Measurements from ENCODE around the gene RAC3.
A peak's percentile ranks its signal among the peaks of the same experiment; 100 is the strongest.
"Not testable (repeated sequence)": the region's sequence is repeated elsewhere in the genome, so short reads cannot be mapped to it uniquely, and the experiment has no call there.

RAC3 gene

DNA sequence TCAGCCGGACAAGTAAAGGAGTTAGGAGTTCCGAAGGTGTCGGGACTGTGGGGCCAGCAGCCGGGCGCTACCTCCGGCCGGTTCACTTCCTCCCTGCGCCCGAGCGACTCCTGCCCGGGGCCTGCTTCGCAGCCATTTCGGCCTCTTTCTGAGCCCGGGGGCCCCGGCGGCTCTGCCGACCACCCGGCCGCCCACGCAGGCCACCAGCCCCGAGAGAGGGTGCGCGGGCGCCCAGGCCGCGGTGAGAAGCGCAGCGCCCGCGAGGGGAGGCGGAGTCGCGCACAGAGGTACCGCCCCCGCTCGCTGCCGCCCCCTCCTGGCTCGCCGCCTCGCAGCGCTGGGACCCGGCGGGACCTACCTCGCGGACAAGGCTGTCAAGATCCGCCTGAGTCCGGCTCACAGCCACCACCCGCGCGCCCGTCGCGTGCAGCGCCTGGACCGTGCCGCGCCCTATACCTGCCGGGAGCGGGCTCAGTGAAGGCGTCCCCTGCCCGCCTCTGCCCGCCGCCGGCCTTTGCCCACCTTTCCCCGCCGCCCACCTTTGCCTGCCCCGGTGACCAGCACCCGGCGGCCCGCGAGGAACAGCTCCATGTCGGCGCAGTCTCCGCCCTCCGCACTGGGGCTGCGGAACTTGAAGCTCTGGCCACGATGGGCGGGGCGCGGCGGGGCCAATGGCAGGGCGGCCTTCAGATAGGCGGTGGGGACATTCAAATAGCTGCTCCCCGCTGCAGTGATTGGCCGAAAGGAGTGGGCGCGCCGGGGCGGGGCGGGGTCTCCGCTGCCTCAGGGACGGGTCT is 5.8 kb downstream of the RAC3 start, which contains the start of gene DCXR:
Gene DCXR, minus strand, starts transcription at position 606 of the 797 bp plus-strand sequence. Its CDS starts 15 bp downstream, at position 591.
- peak within 1 kb of the TSS; percentile 91 for H3K27ac ChIP-seq
- TF ChIP-seq CTCF (conservative IDR thresholded peaks at IDR 0.05): peak; percentile 97

GRCh38 chr17:82037889-82038195 is 6.4 kb downstream of the RAC3 start:
- TF ChIP-seq CTCF (conservative IDR thresholded peaks at IDR 0.05): no peak
- H3K27ac ChIP-seq: peak overlapping the region; percentile 91

- H3K27ac ChIP-seq: not testable (repeated sequence)
Measured at GRCh38 chr17:82038796-82039409, 7.4 kb downstream of the RAC3 start.

DNA sequence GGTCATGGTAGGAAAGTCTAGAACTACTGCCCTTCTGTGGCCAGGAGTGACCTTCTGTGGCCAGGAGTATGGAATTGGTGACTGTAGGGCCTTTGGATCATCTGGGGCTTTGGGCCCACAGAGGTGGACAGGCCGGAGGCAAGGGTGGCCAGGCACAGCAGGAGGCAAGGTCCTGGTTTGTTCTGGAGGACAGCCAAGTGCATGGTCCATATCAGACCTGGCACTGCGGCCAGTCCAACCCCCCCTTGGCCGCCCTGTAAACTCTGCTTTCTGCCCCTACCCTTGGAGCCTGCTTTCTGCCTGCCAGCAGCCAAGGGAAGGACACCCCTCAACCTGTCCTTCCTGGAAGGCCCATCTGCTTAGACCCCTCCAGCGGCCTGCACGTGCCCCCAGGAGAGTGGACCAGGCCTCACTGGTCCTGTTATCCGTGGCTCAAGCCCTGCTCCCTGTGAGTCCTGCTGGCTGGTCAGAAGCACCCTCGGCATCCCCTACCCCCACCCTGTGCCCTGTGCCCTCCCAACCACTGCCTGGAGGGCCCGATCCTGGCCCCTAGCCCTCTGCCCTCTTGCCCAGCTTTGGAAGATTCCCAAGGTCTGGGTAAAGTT is 8.3 kb downstream of the RAC3 start:
- no peak overlapping the region for H3K27ac ChIP-seq
- no peak for TF ChIP-seq CTCF (conservative IDR thresholded peaks at IDR 0.05)

- TF ChIP-seq CTCF (conservative IDR thresholded peaks at IDR 0.05): no peak
- H3K27ac ChIP-seq: no peak overlapping the region
Measured at GRCh38 chr17:82041144-82041814, 9.8 kb downstream of the RAC3 start.

DNA sequence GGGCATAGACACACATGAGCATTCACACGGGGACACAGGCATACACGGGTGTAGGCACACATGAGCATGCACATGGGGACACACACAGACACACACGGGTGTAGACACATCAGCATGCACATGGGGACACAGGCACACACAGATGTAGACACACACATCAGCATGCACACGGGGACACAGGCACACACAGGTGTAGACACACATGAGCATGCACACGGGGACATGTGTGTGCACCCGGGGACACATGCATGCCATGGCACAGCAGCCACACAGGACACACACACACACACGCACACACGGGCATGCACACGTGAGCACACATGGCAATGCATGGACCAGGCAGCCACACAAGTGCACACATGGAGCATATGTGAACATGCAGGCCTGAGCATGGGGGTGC is 11.2 kb downstream of the RAC3 start:
- H3K27ac ChIP-seq: no peak overlapping the region
- TF ChIP-seq CTCF (conservative IDR thresholded peaks at IDR 0.05): no peak

DNA sequence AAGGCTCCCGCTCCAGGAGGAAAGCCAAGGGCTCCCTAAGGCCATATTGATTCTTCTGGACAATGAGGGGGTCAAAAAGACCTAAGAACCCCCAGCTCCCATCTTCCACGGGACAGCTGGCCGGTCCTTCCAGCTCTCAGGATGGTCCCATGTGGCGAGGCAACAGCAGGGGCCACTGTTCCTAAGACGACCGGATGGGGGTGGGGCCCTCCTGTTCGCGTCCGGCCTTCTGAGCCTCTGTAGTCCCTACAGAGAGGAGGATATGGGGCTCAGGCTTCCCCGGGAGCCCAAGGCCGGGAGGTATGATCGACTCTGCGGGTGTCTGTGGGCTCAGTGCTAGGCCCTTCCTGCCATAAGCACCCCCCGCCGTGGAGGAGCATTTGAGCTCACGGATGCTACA is 12.0 kb downstream of the RAC3 start:
- no peak for TF ChIP-seq CTCF (conservative IDR thresholded peaks at IDR 0.05)
- H3K27ac ChIP-seq: no peak overlapping the region

All from VCaP (cell line).